Islet of Langerhans (tissue), 1 donor: Measurements from ENCODE around the gene CEP97.
"Not testable (repeated sequence)": the region's sequence is repeated elsewhere in the genome, so short reads cannot be mapped to it uniquely, and the experiment has no call there.

Source experiments
- FAIRE-seq: peaks from one replicate; lab custom pipeline; 2011; peaks lifted over from hg19 to GRCh38; lab: Jason Lieb, UNC

Gene CEP97

DNA sequence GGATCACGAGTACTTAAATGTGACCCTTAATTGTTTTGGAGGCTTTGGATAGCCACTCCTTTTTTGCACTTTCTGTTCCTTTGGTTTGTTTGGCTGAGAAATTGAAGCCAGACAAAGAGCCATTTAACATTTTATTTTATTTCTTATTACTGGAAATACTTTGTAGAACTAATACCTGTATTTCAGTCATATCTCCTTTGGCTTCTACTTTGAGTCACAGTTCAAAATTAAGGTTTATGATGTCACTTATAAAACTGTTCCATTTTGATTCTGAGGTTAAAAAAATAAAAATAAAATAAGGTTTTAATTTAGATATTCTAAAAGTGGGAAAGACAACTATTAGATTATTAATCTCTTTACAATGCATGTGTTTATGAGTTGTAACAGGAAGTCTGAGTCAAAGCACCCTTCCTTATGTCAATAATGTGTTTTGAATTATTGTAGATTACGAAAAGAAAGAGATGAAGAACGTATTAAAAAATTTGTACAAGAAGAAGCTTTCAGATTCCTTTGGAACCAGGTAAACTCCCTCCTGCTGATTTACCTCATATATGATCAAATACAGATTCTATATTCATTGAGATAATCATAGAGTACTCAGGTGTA is 37.7 kb downstream of the CEP97 start:
- FAIRE-seq = no peak

DNA sequence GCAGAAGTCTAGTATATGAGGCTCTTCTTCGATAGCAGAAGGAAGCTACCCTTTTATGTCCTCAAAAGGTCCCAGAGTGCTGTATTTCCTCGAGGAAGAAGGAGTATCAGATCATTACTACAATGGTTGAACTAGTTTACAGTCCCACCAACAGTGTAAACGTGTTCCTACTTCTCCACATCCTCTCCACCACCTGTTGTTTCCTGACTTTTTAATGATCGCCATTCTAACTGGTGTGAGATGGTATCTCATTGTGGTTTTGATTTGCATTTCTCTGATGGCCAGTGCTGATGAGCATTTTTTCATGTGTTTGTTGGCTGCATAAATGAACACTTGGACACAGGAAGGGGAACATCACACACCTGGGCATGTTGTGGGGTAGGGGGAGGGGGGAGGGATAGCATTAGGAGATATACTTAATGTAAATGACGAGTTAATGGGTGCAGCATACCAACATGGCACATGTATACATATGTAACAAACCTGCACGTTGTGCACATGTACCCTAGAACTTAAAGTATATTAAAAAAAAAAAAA is 53.4 kb downstream of the CEP97 start:
- not testable (repeated sequence) for FAIRE-seq

DNA sequence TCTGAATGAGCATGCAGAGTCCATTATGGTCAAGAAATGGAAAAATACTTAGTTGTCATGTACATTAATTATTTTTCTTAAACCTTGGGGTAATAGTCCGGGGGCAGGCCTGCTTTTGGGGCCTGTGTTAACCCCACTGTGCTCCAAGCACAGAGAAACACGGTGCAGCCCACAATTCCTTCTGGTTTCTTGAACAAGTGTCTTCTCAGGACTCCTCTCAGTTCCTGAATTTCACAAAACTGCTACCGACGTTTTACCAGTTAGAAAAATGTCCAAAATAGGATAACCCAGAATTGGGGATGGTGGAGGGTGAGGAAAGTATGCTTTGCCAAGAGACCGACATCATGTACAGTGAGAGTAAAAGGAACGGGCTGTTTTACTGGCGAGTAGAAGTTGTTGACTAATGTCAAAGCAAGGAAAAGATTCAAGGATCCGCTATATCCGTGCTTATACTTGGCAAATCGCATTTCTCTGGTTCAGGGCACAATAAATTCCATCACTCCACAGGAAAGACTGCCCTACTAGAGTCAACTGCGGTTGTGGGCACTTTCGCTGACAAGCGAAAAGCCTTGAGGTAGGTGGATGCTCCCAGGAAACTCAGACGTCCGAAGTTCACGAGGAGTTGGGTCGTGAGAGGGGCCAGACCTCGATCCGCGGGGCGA is 54.1 kb downstream of the CEP97 start:
- no peak for FAIRE-seq

DNA sequence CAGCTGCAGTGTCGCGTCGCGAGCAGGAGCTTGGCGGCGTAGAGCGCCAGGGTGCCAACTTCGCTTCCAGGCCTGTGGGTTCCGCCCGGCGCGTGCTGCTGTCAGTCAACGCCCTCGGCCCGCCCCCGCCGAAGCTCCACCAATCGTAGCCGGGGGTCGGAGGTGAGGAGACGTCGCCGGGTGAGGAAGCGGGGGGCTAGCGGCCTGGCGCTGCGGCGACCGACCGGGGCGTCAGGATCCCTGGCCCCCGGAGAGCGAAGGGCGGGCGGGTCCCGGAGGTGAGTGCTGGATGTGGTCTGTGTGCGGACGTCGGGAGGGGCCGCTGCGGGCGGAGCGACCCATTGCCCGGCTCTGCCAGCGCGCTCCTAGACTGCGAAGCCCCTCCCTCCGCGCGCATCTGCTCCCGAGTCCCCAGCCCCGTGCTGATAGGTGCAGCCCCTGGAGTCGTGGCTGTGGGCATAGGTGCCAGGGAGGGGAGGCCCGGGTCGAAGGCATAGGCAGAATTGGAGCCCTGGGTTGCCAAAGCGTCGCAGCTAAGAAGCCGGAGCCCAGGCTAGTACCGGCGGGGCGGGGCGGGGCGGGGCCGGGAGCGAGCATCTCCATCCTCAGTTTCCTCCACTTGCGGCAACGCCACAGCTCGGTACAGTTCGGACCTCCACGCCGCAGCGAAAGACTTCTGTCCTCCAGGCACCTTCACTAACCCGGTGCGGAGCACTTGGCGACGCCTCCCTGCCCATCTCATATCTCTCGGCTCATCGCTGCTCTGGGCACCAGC is 54.8 kb downstream of the CEP97 start, which contains the start of gene NXPE3:
NXPE3 (plus strand) TSS at position 165 of the 775 bp plus-strand sequence. CDS start 6,386 bp downstream, outside the sequence.
- no peak for FAIRE-seq

DNA sequence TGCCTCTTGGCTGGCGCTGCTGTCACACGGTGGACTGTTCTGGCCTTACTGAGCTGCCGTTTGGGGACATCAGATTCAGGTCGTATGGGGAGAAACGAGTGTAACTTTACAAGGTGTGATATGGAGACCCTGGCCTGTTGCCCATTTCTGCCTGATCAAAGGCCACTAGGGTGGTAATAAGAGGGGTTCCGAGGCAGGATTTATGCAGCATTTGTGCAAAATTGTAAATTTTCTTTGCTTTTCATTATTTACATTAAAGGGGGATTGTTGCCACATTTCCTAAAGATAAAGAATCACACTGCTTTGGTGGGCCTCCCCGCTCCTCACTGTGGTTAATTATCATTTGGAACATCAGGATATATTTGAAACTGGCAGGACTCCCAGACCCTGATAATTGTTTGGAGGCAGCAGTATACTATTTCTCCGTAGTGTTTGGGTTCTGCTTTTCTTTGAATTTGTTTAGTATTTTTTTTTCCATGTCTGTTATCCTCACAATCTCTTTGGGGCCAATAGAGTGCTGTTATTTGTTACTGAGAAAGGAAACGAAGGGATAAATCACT is 55.5 kb downstream of the CEP97 start:
- no peak for FAIRE-seq

DNA sequence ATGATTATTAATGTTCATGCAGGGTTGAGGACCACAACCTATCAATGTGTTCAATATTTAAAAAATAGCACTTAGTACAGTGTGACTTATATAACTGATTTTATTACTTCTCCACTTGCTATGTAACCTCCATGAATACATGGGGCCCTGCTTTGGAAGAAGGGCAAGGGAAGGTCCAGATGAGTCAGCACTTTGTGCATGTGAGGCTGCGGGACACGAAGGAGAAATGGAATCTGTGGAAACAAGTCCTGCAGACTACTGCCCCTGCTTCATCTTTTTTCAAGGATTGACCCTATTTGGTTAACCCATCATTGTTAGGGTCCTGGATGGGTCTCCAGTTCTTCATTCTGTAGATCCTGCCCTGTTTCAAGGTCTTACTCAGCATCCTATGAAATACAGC is 56.2 kb downstream of the CEP97 start:
- FAIRE-seq = no peak

DNA sequence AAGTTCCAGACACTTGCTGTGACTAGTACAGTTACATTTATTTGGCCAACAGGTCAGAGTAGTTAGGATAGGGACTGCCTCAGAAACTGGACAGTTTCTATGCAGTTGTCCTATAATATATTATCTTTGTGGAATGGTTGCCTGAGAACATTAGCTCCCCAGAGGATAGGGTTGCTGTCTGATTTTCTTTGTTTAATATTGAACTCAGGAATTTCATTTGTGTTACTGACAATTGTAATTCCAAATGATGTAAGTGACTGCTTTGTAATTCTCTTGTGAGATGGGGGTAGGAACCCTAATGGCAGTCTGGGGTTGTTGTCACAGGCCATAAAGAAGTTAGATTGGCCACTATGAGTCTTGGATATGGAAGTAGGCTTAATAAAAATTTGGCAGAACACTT is 56.8 kb downstream of the CEP97 start:
- FAIRE-seq = no peak

DNA sequence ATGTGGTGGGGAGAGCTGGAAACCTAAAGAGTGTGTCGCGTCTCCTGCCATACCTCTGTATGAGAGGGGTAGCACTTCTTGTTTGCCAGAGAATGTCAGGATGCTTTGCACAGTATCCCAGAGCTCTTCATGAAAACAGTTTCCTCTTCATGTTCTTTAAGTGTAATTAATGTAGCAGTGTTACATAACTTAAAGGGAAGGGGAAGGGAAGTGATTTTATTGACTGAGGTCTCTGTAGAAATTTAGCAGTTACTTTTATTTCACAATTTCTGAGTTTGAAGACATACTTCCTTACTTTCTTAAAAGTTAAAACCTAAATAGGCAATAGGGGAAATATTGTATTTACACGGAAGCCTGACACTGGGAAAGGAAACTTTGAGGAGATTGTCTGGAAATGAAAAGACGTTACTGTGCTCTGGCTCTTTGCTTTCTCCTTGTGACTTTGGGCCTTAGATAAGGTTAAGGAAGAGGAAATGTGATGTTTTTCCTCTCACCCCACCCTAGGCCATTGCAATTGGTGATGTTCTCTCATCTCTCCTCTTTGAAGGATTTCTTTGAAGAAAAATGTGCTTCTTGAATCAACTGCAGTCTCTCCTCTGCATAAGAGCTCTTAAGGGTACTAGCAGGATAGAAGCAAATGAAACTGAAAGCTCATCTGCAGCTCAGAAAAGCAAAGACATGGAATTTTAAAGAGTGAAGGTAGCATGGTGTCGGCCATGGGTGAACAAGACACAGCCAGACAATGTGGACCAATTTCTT is 60.6 kb downstream of the CEP97 start:
- FAIRE-seq = no peak

DNA sequence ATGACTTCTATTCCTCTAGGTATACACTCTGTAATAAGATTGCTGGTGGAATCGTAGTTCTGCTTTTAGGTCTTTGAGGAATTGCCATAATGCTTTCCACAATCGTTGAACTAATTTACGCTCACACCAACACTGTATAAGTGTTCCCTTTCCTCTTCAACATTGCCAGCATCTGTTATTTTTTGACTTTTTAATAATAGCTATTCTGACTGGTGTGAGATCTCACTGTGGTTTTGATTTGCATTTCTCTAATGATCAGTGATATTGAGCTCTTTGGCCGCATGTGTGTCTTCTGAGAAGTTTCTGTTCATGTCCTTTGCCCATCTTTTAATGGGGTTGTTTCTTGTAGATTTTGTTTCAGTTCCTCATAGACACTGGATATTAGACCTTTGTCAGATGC is 67.4 kb downstream of the CEP97 start:
- no peak for FAIRE-seq

DNA sequence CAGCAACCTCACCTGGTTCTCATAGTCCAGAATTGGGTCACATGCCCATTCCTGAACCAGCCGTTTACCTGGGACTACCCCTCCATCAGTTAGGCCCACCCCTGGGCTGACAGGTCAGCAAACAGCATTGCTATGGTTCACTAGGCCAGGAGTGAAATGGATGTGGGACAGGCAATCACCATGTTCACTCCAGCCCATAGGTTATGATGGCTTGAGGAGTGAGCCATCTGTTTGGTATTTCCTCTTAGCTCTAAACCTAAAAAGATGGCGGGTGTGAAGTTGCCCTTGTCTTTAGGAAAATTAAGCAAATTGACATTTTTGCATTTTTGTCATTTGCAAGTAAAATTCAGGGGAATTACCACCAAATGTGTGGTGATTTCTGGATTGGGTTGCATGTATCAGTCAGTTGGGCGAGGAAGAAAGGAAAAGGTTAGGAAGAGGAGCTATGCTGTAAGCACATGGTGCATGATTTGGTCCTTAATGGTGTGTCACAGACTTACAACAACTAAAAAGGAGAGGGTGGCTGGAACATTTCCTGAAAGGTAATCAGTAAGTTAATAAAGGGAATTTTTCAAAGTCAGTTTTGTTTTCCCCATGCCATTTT is 71.8 kb downstream of the CEP97 start:
- FAIRE-seq = no peak

DNA sequence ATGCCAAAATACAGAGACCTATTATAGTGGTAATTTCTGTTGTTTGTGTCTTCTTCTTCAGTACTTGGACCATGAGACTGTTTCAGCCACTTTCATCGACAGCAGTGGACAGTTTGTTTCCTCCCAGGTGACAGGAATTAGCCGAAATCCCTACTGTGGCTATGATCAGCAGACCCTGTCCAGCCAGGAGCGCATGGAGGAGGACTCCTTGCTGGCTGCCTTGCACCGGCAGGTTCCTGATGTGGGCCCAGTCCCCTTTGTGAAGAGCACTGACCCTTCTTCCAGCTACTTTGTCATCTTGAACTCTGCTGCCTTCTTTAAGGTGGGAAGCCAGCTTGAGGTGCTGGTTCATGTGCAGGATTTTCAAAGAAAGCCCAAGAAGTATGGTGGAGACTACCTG is 76.8 kb downstream of the CEP97 start:
- no peak for FAIRE-seq

DNA sequence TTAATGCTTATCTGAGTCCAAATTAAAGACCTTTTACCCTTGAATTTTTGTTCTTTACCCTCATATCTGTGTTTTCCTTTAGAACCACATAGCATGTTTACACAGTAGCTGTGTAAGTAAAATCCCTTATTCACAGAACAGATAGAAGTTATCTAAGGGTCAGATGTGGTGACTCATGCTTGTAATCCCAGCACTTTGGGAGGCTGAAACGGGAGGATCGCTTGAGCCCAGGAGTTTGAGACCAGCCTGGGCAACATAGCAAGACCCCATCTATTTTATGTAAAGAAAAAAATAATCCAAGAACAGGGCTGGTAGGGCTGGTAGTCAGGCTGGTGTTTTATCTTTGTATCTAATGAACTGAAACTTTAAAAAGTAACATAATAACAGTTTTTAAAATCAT is 77.8 kb downstream of the CEP97 start:
- no peak for FAIRE-seq

DNA sequence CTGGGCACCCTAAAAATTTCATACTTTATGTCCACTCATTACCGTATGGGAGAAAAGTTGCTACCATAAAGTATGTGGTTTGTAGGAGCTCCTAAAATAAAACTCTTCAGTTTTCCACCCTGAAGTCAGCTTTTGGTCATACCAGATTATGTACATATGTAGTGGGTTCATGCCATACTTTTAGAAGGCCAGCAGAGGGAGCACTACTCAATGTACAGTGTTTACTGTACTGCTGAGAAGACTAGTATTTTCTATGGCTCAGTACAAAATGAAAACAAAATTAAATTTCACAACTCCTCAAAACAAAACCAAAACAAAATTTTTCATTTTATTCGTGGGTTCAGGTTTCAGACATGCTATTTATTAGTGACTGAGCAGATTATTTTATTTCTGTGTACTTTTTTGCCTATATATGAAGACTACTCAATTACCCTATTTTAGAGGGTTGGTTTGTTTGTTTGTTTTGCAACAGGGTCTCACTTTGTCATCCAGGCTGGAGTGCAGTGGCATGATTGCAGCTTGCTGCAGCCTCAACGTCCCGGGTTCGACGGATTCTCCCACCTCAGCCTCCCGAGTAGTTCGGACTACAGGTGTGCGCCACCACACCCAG is 78.9 kb downstream of the CEP97 start:
- peak; percentile 100 for FAIRE-seq

DNA sequence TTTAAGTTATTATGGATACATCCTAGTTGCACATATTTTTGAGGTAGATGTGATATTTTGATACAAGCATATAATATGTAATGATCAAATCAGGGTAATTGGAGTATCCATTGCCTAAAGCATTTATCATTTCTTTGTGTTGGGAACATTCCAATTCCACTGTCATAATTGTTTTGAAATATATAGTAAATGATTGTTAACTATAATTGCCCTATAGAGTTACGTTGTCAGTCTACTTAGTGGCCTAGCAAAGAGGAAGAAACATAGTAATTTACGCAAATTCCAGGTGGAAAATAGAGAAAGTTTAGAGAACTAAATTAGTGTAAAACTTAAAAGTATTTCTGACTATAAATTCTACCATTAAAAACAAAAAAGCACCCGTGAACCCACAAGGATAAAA is 79.5 kb downstream of the CEP97 start:
- no peak for FAIRE-seq

DNA sequence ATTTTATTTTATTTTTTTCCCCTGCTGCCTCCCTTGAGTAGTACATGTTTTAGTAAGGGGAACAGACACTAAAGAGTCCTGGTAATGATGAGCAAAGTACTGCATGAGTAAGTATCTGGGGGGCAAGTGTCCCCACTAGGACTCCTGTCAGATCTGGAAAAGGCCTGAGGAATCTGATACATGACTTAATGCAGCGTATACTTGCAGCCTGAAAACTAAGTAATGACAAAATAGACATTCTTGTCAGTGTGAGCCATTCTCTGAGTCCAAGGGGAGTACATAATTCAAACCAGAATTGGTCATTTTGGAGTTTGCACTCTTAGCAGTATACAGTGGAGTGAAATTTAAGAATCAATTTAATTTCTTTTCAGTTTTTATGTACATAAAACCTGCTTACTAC is 82.1 kb downstream of the CEP97 start:
- no peak for FAIRE-seq

DNA sequence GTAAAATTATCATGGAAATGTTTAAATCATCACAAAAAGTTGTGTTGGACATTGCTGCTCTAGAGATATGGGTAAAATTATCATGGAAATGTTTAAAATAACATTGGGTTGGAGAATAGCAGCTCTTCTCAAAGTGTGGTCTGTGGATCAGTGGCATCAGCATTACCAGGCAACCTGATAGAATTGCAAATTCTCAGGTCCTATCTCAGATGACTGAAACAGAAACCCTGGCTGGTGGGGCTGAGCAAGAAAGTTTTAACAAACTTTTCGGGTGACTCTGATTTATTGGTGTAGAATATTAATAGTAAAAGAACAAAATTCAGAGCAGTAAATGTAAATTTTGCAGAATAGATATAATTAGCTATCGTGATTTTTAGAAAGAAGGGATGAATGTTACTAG is 83.5 kb downstream of the CEP97 start:
- no peak for FAIRE-seq

DNA sequence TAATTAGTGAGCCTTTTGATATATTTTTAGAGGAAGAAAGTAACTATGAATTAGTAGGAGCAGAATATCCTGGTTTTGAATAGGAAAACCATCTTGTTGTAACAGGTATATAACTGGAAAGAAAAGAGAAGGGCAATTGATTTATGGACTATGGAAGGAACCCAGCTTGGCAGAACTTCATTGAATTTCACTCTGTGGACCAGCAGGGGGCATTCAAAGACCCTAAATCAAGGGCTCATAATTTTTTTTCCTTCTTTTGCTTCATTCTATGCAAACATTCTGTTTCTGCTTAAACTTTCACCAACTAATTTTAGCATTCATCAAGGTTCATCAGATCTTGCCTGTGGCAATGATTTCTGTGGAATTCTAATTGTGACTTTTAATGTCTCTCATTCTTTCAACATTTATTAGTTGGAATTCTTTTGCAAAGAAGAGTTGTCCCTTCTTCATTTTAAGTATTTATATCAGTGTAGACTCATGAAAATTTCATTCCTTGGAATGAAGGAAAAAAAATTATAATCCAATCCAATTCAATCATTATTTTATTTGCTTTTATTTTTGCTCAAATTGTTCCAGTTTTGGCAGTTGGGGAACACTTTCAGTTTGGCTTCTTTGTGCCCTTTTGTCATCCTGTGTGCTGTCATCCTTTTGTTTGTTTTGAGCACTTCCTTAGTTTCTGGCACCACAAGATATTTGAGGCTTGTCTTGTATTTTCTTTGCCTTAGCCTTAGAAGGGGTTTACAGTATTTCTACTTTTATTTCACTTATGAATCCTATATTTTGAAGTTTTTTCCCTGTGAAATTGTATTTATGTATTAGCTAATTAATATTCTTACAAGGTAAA is 85.0 kb downstream of the CEP97 start:
- FAIRE-seq = peak; percentile 99

DNA sequence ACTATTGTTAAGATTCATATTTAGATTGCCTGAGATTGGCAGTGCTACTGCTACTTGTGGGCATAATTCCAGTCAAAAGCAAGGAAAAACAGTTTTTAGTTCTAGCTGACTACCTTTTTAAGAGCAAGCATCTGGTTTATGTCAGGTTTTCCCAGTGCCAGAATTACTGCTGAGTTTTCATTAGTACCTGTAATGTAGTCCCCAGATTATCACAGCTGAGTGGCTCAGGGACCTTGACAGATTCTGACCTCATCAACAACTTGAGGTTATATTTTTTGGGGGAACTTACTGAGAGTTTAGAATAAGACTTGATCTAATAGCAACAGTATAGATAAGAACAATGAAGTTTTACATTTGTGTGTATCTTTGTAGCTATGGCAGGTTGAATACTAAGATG is 85.6 kb downstream of the CEP97 start:
- FAIRE-seq = peak; percentile 97

DNA sequence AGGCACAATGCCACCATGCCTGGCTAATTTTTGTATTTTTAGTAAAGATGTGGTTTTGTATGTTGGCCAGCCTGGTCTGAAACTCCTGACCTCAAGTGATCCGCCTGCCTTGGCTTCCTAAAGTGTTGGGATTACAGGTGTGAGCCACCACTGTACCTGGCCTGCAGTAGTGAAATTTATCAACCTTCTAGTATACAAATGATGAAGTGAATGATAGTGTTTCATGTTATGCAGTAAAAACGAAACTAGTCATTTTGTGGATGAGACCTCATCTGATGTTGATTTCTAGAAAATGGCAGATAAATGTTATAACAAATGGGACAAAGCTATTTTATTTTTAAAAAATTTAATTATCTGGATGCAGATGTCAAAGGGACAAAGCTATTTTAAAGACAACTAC is 87.5 kb downstream of the CEP97 start:
- no peak for FAIRE-seq

DNA sequence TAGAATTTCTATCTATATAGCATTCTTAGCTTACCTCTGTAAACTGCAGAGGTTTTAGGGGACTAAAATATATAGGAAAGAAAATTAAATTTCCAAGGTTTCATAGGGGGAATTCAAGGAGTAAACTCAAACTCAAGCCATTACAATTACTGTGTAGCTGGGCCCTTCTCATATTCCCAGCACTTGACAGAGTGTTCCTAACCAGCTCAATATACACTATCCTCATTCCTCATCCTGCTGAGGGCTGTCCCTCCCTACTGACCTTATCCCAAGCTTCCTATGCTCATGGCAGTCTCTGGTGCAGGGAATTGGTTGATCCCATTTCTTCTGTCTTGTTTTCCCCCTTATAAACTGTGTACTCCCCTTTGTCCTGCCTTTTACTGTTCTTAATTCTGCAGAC is 88.5 kb downstream of the CEP97 start:
- FAIRE-seq = no peak
